Activated CD8-positive, alpha-beta memory T cell treated with anti-CD3 and anti-CD28 coated beads, Interleukin-2, amount 50 U/mL, for 1 hour (primary cell): ENCODE data around the gene UACA.

Source experiments
- DNase-seq: peaks from one replicate; pipeline ENCODE4 v3.0.0-alpha.2; 2020; ENCODE audit errors: extremely low read depth

The UACA gene

DNA sequence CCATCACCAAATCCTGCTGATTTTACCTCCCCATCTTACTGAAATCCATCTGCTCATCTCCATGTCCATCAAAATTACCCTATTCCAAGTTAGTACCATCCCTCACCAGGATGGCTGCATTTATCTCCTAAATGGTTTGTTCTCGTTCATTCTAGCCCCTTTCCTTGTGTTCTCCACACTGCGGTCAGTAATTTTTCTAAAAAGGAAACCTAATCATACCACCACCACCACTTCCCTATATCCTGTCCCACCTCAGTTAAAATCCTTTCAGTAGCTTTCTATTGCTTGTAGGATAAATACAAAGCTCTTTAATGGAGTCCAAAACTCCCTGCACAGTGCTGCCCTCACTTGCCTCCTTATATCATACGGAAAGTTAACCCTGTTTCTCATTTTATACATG, 51.1 kb downstream of the UACA start:
- no peak for DNase-seq

DNA sequence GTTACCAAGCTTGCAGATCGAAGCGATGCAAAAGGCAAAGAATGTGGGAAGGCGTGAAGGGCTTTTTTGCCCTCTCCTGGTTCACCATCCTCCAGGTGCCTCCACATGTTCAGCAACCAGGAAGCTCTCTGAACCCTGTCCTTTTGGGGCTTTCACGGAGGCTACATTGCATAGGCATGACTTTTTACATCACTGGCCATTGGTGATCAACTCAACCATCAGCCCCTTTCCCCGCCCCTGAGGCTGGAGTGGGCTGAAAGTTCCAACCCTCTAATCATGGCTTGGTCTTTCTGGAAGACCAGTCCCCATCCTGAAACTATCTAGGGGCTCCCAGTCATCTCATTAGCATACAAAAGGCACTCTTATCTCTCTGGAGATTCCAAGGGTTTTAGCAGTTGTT, 52.6 kb downstream of the UACA start:
- no peak for DNase-seq

- no peak for DNase-seq
Observed at GRCh38 chr15:70708839-70709238, 54.5 kb downstream of the UACA start.

DNA sequence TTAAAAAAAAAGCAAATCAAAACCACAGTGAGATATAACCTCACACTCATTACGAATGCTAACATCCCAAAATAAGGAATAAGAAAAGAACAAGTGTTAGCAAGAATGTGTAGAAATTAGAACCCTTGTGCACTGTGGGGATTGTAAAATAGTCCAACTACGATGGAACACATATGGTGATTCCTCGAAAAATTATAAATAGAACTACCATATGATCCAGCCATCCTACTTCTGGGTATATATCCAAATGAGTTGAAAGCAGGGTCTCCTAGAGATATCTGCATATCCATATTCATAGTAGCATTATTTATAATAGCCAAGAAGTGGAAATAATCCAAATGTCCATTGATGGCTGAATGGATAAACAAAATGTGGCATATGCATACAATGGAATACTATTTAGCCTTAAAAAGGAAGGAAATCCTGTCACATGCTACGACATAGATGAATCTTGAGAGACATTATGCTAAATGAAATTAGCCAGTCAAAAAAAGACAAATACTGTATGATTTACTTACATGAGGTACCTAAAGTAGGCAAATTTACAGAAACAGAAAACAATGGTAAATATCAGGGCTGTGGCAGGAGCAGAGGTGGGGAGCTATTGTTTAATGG, 55.6 kb downstream of the UACA start:
- no peak for DNase-seq

DNA sequence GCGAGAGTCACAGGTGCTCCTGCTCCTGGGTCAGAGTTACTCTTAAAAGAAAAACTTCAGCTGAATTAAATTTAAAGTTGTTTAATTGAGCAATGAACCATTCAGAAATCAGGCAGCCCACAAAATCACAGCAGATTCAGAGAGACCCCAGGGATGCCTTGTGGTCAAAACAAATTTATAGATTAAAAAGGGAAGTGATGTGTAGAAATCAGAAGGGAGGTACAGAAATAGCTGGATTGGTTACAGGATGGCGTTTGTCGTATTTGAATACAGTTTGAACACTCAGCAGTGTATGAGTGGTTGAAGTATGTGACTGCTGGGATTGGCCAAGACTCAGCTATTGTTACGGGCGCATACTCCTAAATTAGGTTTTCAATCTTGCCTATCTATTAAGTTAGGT, 58.6 kb downstream of the UACA start:
- no peak for DNase-seq

DNA sequence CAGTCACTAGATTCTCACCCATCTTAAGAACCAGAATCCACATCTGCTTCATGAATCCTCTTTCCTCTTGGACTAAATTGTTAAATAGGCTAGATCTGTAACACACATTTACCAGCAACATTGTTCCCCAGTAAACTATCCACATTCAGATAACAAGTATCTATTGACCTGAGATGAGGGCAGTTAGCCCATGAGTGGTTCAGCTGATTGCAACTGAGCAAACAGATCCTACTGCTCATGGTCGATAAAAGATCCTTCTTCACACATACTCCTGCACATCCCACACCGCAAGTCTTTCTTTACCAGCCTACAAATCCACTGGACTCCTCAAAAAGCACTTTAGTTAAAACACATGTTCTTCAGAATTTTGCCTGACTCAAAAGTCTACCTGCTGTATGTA, 59.2 kb downstream of the UACA start:
- DNase-seq: no peak

DNA sequence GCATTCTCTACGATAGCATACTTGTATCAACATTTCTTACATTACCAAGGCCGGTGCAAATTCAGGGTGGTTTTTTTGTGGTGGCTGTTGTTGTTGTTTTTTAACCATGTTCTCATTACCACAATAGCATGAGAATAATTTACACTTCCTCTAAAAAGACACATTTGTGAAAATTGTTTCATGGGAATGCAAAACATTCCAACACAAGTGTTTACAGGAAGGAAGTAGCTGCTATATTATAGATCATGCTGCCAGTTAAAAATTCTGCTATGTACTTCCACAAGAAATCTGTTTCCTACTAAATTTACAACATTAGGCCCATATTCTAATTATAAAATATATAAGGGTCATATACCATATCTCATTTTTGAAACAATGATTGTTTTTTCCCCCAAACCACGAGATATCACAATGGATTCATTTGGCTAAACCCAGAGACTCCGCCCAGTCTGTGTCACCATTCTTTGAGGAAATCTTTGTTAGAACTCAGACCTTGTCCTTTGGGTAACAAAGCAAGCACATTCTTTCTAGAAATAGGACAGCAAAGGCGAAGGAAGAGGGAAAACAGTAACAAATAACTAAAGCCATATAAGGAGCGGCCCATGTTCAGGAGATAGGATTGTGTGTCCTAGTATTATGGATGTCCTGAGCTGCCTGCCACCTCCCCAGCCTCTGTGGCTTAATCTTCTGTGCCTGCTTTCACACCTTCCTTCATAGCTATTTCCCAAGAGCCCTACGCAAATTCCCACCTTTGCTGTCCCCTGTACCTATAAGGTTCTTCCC, 60.1 kb downstream of the UACA start:
- no peak for DNase-seq

DNA sequence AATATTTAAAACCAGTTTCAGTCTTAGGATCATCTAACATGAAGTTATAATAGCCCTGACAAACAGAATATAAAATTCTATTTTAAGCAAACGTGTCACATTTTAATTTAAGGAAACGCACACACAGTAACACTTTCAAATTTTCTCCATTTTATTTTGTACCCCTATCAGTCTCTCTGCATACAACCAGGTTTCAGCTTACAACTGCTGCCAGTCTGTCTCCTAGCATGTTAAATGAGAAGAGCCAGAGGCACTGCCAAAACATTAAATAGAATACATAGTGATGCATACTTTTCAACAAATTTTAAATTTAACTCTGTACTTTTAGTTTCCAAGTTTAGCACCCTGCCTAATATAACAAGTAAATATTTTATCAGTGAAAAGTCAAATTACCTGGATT, 60.8 kb downstream of the UACA start:
- DNase-seq: no peak

DNA sequence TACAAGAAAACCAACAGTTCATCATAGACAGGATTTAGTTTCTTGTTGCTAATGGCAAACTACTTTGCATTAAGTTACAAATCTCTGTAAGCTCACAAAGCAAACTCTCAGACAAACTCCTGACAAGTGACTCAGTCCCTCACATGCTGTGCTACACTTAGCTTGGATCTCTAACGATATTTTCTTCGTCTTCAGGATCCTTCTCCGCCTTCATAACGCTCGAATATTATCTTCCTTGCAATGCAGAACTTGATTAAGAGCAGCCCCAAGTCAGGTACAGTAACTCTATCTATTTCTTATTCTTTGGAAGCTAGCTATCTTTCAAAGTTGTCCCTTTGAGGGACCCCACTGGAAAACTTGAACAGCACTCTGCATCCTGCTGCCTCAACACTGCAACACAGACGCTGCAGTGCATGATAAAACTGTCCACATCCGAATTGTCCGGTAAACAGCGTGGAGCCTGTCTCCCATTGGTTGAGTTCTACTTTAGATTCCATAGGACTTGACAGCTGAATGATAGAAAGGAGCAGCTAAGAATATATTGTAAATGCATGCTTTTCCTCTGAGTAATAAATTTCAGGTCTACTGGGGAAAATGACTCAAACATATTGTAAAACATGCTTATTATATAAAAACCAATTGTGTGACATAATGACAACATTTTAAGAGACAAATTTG, 61.3 kb downstream of the UACA start:
- DNase-seq: no peak

- DNase-seq: no peak
Observed at GRCh38 chr15:70701171-70701570, 62.2 kb downstream of the UACA start.

DNA sequence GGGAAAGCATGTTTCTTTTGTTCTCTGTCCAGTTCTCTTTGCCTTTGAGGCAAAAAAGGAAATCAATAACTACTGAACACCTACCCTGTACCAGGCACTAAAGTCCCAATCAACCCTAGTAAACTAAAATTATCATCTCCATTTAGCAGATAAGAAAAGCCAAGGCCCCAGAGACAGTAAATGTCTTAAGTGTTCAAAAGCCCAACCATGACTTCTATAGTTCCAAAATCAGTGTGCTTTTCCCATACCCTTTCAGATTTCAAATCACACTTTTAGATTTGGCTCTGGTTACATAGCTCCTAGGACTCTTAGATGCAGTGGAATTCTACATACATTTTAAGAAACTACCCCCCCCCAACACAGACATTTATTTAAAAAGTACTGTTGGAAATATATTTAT, 63.5 kb downstream of the UACA start:
- DNase-seq: no peak

DNA sequence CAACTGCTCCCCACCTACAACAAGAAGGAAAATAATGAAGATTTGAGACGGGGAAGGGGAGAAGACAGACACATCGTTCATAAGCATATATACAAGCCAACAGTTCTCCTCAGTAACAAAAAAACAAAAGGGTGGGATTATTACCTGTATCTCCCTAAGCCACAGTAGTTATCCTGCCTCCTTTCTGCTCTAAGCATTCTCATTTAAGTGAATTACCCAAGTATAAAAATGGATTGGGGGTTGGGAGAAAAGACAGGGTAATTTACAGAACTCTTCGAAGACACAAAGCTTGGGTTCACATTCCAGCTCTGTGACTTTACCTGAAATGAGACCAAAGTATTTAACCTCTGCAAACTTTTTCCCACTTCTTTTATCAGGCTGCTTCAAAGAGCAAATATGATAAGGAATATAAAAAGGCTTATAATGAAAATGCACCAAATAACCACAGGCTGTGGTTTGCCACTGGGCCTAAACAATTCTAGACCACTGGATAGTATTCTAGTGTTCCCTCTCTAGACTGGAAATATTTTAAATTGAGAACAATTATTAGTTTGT, 64.4 kb downstream of the UACA start:
- DNase-seq: no peak

DNA sequence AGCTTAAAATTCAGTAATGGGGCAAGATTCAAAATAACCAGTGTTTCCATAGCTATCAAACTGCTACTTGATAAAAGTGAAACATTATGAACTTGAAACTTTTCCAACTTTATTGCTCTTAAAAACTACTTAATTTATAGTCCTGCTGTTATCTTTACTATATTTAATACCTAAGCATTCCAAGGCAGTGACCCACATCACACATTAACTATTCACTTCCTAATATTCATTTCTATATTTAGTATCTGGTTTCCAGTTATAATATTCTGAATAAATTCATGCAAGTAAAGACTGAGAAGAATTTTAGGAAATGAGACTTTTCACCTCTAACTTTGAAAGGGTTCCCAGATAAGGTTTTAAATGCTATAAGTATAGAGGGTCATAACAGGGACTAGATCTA, 64.9 kb downstream of the UACA start:
- no peak for DNase-seq

GRCh38 chr15:70690491-70691276, 72.7 kb downstream of the UACA start:
- no peak for DNase-seq

- DNase-seq: no peak
Observed at GRCh38 chr15:70690021-70690420, 73.3 kb downstream of the UACA start.

GRCh38 chr15:70687482-70687881, 75.9 kb downstream of the UACA start:
- DNase-seq: no peak

DNA sequence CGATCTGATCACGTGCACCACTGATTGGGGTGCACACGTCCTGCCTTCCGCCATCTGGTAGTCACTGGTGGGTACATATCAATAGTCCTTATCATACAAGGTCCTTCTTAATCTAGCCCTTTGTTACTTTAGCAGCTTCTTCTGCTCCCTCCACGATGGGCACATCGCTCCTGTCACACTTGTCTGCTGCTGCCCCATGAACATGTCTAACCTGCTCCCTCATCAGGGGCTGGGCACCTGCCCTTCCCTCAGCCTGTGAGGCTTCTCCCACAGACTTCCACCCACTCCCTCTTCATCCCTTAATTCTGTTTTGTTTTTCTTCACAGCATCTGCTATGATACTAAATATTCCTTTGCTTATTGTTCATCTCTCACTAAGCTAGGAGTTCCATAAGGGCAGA, 82.5 kb downstream of the UACA start:
- no peak for DNase-seq

- DNase-seq: no peak
Observed at GRCh38 chr15:70679919-70680231, 83.5 kb downstream of the UACA start.

GRCh38 chr15:70672081-70672480, 91.3 kb downstream of the UACA start:
- DNase-seq: no peak

- DNase-seq: no peak
Observed at GRCh38 chr15:70670680-70671079, 92.7 kb downstream of the UACA start.

DNA sequence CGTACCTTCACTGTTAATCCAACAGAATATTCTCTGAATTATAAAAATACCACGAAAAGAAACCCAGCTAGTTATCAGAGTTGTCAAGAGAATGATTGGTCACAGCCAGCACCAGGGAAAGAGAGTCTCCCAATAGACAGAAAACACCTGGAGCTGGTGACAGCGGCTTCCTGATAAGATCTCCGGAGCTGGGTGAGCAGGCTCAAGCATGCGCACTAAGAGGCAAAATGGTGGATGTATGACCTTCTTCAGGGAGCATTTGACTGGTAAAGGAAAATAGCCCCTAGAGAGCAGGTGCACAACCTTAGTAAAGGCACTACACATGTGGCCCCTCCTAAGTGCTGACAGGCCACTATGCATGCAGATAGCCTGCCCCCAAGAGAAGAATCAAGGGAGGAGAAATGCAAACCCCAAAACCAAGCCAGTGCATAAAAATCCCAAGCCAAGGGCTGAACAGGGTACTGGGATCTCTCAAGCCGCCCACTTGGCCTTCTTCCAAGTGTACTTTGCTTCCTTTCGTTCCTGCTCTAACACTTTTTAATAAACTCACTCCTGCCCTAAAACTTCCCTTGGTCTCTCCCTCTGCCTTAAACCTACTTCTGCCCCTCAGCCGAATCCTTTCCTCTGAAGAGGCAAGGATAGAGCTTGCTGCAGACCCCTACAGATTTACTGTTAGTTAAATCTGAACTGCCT, 93.2 kb downstream of the UACA start:
- no peak for DNase-seq
